Sigmoid colon (tissue), 7 donors: ENCODE measurements around the gene C14orf132. TPM values are rescaled to one million over a fixed set of nuclear protein-coding genes. Genes with fewer than 3 reads are reported as not detected.

ENCODE experiments used
- DNase-seq: peaks from one replicate; pipeline ENCODE4 v3.0.0-alpha.2; 2019
- H3K27ac ChIP-seq, 4 donors: fragments of 200-600 bp; sonication (generic); one replicate each; pipeline ENCODE4 v1.5.1; 2016 to 2019; ENCODE audit warnings: mild to moderate bottlenecking in 1 of 4
- H3K27me3 ChIP-seq, 3 donors: fragments of 200-600 bp; sonication (generic); one replicate each; pipeline ENCODE4 v1.5.1; 2019; ENCODE audit warnings: mild to moderate bottlenecking in 1 of 3
- H3K36me3 ChIP-seq, 4 donors: fragments of 200-600 bp; sonication (generic); one replicate each; pipeline ENCODE4 v1.5.1; 2016 to 2019
- H3K4me1 ChIP-seq, 4 donors: fragments of 200-600 bp; sonication (generic); one replicate each; pipeline ENCODE4 v1.5.1; 2017 to 2019
- H3K4me3 ChIP-seq, 4 donors: fragments of 200-600 bp; sonication (generic); one replicate each; pipeline ENCODE4 v1.5.1; 2017 to 2019; ENCODE audit warnings: mild to moderate bottlenecking in 2 of 4, moderate library complexity in 1 of 4
- H3K9me3 ChIP-seq, 4 donors: fragments of 200-600 bp in 3 of 4; sonication (generic) in 3 of 4; one replicate each; pipeline versions ENCODE4 v1.5.1 to v1.6.1; 2013 to 2019
- CTCF ChIP-seq, 4 experiments: fragments of 450-650 bp in 3 of 4; fragments of 200-600 bp in 1 of 4; IDR thresholded peaks; one replicate each; pipeline ENCODE4 v1.5.1; 2016 to 2019; ENCODE audit warnings: antibody characterized with exemption in 4 of 4, mild to moderate bottlenecking in 3 of 4, moderate library complexity in 2 of 4
- EP300 ChIP-seq, 4 donors: sonication (generic); formaldehyde crosslinking; IDR thresholded peaks; one replicate each; pipeline ENCODE4 v1.6.1; 2017; ENCODE audit warnings: antibody characterized with exemption in 4 of 4
- POLR2A ChIP-seq, 2 donors: fragments of 450-650 bp; IDR thresholded peaks; one replicate each; pipeline ENCODE4 v1.6.1; 2016; ENCODE audit warnings: antibody characterized with exemption in 2 of 2, mild to moderate bottlenecking in 2 of 2, moderate library complexity in 2 of 2
- POLR2AphosphoS5 ChIP-seq, 4 donors: sonication (generic); formaldehyde crosslinking; IDR thresholded peaks; one replicate each; pipeline ENCODE4 v1.6.1; 2017; ENCODE audit warnings: antibody characterized with exemption in 4 of 4
- whole genome bisulfite sequencing, 2 donors: extraction: QIAGEN DNeasy Blood & Tissue Kit; methylation state at CpG; one replicate each; pipeline ENCODE4 v1.1.7; 2013; 5-methylcytosine and 5-hydroxymethylcytosine counted together
- intact Hi-C: fragments of 100-400 bp; cut with DNase I; formaldehyde crosslinking; loops from one replicate; pipeline ENCODE4 v1.15.1; 2023
- polyA plus RNA-seq, 3 donors: library from polyadenylated mRNA; stranded (reverse); fragments of 200-250 nt; gene quantifications; one replicate each; pipeline ENCODE4 v1.2.3, GENCODE V29; 2013
- total RNA-seq, 4 donors: library from RNA; depleted of rRNA; stranded (reverse); fragments of >200 nt; gene quantifications; one replicate each; pipeline ENCODE4 v1.1.0, GENCODE V29; 2016
- donor health status: healthy with polysubstance abuse.
- donor health status: Bipolar disorder and iron deficiency.
- donor health status: healthy.

Gene C14orf132
- total and polyA plus RNA-seq, 7 donors = 2.4 to 30.4 (median 10.4) TPM

- intact Hi-C loops = no loop called here
- TF ChIP-seq POLR2AphosphoS5 (IDR thresholded peaks at IDR 0.05) (no peak), EP300 (IDR thresholded peaks at IDR 0.05) (no peak), CTCF (IDR thresholded peaks at IDR 0.05) (no peak), POLR2A (IDR thresholded peaks at IDR 0.05) (no peak)
- H3K36me3 ChIP-seq = peaks cover 0 to 32% (median 3%) of the 10 kb centered on the region in 4 donors
- H3K27ac ChIP-seq = no peak overlapping the region
- H3K4me1 ChIP-seq = peaks cover 0 to 53% (median 28%) of the 10 kb centered on the region in 4 donors
- no peaks in the 10 kb centered on the region for H3K27me3 ChIP-seq
- peak; percentile 46 for DNase-seq
- WGBS, 2 donors = 89% methylated on average over 7 of the region's 7 CpGs
- no peak overlapping the region for H3K4me3 ChIP-seq
- no peaks in the 10 kb centered on the region for H3K9me3 ChIP-seq
These were observed 49.7 kb downstream of the C14orf132 start for GRCh38 chr14:96088911-96089310.

GRCh38 chr14:96089401-96089800, 50.2 kb downstream of the C14orf132 start:
- Histone ChIP-seq H3K4me3 (no peak overlapping the region), H3K9me3 (no peaks in the 10 kb centered on the region), H3K27me3 (no peaks in the 10 kb centered on the region), H3K27ac (peak overlapping the region in 1 of 4 donors; percentile 62), H3K36me3 (peaks cover 0 to 32% (median 3%) of the 10 kb centered on the region in 4 donors), H3K4me1 (peaks cover 0 to 53% (median 31%) of the 10 kb centered on the region in 4 donors)
- TF ChIP-seq CTCF (IDR thresholded peaks at IDR 0.05) (no peak), POLR2AphosphoS5 (IDR thresholded peaks at IDR 0.05) (no peak), POLR2A (IDR thresholded peaks at IDR 0.05) (no peak), EP300 (IDR thresholded peaks at IDR 0.05) (no peak)
- DNase-seq = peak; percentile 46
- intact Hi-C loops = no loop called here
- WGBS, 2 donors = 84 to 92% methylated on average over 4 of the region's 4 CpGs

- TF ChIP-seq CTCF (IDR thresholded peaks at IDR 0.05) = no peak
- peak in 1 of 4 donors; percentile 34 for TF ChIP-seq POLR2AphosphoS5 (IDR thresholded peaks at IDR 0.05)
- Histone ChIP-seq H3K4me3 (no peak overlapping the region), H3K27me3 (no peaks in the 10 kb centered on the region), H3K27ac (peak overlapping the region in 2 of 4 donors; percentile 39 to 62), H3K4me1 (peaks cover 0 to 54% (median 39%) of the 10 kb centered on the region in 4 donors), H3K9me3 (no peaks in the 10 kb centered on the region), H3K36me3 (peaks cover 0 to 32% (median 3%) of the 10 kb centered on the region in 4 donors)
- intact Hi-C loops = no loop called here
- 54 to 55% methylated on average over 12 of the region's 12 CpGs for WGBS, 2 donors
- peak; percentile 83 for DNase-seq
These were observed 51.4 kb downstream of the C14orf132 start for GRCh38 chr14:96090441-96091148.

- WGBS, 2 donors = 62 to 78% methylated on average over 15 of the region's 15 CpGs
- peak in 1 of 4 donors; percentile 8 for TF ChIP-seq POLR2AphosphoS5 (IDR thresholded peaks at IDR 0.05)
- no peak for TF ChIP-seq CTCF (IDR thresholded peaks at IDR 0.05)
- no peak for TF ChIP-seq EP300 (IDR thresholded peaks at IDR 0.05)
- no peak for TF ChIP-seq POLR2A (IDR thresholded peaks at IDR 0.05)
- H3K9me3 ChIP-seq = no peaks in the 10 kb centered on the region
- peak overlapping the region in 2 of 4 donors; percentile 39 to 62 for H3K27ac ChIP-seq
- DNase-seq = no peak
- H3K4me3 ChIP-seq = no peak overlapping the region
- intact Hi-C loops = no loop called here
- no peaks in the 10 kb centered on the region for H3K27me3 ChIP-seq
- peaks cover 0 to 32% (median 3%) of the 10 kb centered on the region in 4 donors for H3K36me3 ChIP-seq
- H3K4me1 ChIP-seq = peaks cover 0 to 52% (median 43%) of the 10 kb centered on the region in 4 donors
These were observed 52.1 kb downstream of the C14orf132 start for GRCh38 chr14:96091149-96091693.
